NK-92 (cell line): ENCODE data around the gene CD1E.
"Not testable (repeated sequence)": the region's sequence is repeated elsewhere in the genome, so short reads cannot be mapped to it uniquely, and the experiment has no call there.

ENCODE experiments used
- DNase-seq: peaks from one replicate; lab custom pipeline; 2025; ENCODE audit not compliant: unreplicated experiment; lab: John Stamatoyannopoulos, UW

CD1E gene

DNA sequence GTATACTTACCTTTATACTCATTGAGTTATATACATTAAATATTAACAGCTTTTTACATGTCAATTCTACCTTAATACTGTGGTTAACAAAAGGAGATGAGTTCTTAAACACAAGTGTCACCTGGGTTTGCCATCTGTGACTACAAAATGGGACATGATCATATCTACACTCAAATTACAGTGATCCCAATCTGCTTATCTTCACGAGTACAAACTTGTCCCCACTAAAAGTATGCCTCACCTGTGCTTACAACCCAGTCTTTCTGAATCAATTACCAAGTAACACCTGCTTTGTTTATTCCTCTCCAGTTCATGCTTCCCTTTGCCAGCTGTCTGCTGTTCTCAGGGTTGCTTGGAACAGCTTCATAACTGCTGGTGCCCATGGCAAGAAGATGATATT is 8.8 kb downstream of the CD1E start:
- no peak for DNase-seq

DNA sequence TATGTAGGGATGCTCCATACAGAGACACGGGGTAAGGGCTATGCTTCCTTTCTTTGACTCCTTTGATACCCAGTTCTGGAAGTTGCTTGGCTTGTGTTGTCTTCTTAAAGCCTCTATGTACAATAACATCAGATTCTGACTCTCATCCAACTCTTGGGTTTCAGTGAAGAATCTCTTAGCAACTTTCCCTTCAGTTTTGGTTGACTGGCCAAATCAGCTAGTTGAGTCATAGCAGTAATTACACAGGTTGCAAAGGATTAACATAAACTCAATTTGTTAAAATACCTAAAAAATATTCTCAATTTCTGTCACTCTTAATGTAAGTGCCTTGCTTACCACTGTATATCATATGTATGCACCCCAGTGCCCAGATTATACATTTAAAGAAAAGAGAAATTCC is 9.2 kb downstream of the CD1E start:
- DNase-seq: no peak

DNA sequence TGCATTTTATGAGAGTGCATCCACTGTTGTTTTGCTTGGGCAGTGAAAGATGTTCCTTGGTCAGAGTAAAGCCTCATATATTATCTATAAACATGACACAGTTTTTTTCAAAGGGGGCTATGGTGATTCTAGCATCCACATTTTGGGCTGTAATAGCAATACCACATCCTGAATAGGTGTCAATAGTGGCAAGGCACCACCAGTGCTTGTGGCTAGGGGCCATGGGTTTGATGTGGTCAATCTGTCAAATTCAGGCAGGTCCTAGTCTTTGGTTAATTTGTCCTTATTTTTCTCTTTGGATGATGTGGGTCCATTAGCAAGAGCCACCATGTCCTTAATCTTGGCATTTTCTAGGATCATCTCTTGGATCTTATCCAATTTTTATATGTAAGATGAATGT is 13.1 kb downstream of the CD1E start:
- DNase-seq: no peak

GRCh38 chr1:158371188-158371953 is 17.7 kb downstream of the CD1E start:
- peak; percentile 5 for DNase-seq

DNA sequence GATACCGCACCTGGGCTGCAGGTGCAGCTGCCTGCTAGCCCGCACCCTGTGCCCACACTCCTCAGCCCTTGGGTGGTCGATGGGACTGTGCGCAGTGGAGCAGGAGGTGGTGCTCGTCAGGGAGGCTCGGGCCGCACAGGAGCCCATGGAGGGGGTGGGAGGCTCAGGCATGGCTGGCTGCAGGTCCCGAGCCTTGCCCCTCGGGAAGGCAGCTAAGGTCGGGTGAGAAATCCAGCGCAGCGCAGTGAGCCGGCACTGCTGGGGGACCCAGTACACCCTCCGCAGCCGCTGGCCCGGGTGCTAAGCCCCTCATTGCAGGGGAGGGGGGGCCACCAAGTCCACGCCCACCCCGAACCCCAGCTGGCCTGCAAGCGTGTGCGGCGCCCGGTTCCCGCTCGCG is 20.4 kb downstream of the CD1E start:
- DNase-seq: not testable (repeated sequence)

DNA sequence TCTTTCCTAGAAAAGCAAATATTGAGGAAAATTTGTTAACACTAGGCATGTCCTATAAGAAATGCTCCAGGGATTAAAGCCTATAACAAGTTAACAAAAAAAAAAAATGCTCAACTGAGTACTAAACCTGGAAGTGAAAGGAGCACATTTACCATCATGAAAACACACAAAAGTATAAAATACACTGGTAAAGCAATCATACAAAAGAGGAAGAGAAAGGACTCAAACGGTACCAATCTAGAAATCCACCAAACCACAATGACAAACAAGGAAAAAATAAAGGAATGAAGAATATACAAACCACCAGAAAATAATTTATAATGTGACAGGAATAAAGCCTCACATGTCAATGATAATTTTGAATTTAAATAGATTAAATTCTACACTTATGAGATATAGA is 21.2 kb downstream of the CD1E start:
- no peak for DNase-seq

GRCh38 chr1:158390331-158390730 is 36.6 kb downstream of the CD1E start:
- DNase-seq: no peak

DNA sequence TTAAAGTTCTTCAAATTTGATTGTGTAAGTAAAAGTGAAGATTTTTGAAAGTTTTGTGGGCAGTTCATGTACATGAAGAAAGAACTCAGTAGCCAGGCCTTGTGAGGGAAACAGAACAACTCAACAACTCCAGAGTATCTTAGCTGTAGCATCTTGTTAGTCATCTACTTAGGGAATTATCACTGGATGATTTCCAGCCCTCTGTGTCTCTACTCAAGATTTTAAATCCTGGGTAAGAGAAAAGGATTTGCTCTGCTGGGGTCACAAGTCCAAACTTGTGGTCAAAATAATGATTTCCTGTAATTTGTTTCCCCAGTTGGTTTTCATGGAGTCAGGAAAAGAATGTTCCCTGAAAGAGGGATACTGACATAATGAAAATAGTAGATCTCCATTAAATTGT is 37.4 kb downstream of the CD1E start:
- no peak for DNase-seq

DNA sequence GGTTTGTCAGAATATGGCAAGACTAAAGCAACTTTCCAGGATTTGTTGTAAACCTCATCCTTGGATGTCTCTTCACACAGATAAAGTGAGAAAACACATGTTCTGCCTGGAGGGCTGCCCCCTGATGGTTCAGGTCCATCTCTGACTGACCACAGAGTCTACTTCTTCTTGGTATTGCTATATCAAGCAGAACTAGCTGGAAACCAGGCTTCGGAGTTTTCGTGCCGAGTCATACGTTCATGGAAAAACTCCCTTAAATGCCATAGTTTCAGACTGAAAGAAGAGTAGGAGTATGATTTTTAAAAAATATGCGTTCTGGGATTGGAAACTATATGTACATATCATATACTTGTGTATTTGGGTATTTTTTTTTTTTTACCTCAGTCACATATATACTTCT is 39.8 kb downstream of the CD1E start:
- DNase-seq: no peak

DNA sequence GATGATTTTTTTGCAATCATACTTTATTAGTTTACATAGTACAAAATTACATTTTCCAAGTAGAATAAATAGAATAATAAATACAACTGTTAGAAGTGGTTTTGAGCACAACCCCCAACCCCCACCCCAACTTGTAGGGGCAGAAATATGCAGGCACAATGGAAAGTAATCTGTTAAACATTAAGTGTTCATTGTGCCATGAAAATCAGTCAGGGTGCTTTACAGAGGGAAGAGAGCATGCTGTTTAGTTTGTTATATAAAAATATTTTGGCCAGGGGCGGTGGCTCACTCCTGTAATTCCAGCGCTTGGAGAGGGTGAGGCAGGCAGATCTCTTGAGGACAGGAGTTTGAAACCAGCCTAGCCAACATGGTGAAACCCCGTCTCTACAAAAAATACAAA is 43.0 kb downstream of the CD1E start:
- no peak for DNase-seq

DNA sequence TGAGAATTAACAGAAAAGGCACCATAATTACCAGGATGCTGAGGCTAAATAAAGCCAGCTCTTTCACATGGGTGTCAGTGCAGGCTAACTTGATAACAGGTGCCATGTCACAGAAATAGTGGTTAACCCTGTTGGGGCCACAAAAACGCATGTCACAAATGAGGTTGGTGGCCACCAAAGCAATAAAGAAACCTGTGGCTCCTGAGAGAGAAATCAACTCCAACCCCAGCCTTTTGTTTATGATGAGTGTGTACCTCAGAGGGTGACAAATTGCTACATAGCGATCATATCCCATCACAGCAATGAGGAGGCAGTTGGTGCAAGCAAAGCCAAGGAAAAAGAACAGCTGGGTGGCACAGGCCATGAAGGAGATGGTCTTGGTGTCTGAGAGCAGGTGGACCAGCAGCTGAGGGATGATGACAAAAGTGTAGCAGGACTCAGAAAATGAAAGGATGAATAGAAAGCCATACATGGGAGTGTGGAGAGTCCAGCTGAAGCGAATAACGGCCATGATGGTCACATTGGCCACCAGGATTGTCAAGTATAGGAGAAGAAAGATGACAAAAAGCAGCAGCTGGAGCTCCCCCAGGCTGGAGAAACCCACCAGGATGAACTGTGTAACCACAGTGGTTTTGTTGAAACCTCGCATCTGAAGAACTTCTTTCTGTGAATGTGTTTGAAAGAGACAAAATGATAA is 45.3 kb downstream of the CD1E start, which contains the start of gene OR10T2:
TSS of gene OR10T2 (minus strand) at position 649 of the 697 bp plus-strand sequence. CDS start at position 649, 0 bp downstream.
- no peak for DNase-seq

DNA sequence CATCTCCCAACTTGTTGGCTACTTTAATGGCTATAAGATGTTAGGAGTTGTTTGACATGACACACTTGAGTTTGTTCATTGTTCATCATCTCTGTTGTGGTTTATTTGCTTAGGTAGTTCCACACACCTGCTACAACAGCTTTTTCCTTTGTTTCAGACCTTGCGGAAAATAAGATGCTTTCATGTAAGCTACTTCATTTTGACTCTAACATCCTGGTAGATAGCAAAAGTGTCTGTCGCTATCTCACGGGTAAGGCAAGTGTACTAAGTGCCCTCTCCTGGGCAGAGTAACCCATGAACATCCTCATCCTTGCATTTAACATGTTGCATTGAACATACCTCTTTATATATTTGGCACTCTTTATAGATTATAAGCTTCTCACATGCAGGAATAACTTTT is 47.2 kb downstream of the CD1E start:
- DNase-seq: no peak

GRCh38 chr1:158407092-158407491 is 53.4 kb downstream of the CD1E start:
- no peak for DNase-seq
